A549 treated with RU486 at 1 μM for 4 hours (cell line): Measurements from ENCODE around the gene MT1G. TPM values are rescaled to one million over a fixed set of nuclear protein-coding genes. Genes with fewer than 3 reads are reported as not detected.

Source experiments
- total RNA-seq: library from RNA; stranded (reverse); fragments of 200-300 nt; extraction: Qiagen RNA extraction; gene quantifications from 5 replicates; pipeline ENCODE4 v1.2.3, GENCODE V29; 2022; ENCODE audit warnings: low read depth

The MT1G gene
- not detected in 5 replicates for total RNA-seq

GRCh38 chr16:56667581-56668571 is at the start of gene MT1G:
Gene MT1G (minus strand): TSS chr16:56668065. CDS start chr16:56667993, 72 bp downstream.

GRCh38 chr16:56681939-56682702 is 14.3 kb upstream of the MT1G start, which contains the start of gene MT1X:
Gene MT1X (plus strand): TSS chr16:56682470. CDS start chr16:56682541, 71 bp downstream.

GRCh38 chr16:56669005-56669839 is 1.4 kb upstream of the MT1G start, which contains the start of gene MT1H:
Gene MT1H (plus strand): TSS chr16:56669814. CDS start chr16:56669885, 71 bp downstream.

GRCh38 chr16:56657555-56658326 is 10.1 kb downstream of the MT1G start, which contains the start of gene MT1F:
Gene MT1F (plus strand): TSS chr16:56657959. CDS start chr16:56658059, 100 bp downstream.

GRCh38 chr16:56651586-56651985 is 16.3 kb downstream of the MT1G start, which contains the start of gene MT1B:
Gene MT1B (plus strand): TSS chr16:56651886. CDS start chr16:56651954, 68 bp downstream.

GRCh38 chr16:56637814-56638750 is 29.8 kb downstream of the MT1G start, which contains the start of gene MT1A:
Gene MT1A (plus strand): TSS chr16:56638666. CDS start chr16:56638739, 73 bp downstream.

GRCh38 chr16:56632156-56632847 is 35.6 kb downstream of the MT1G start, which contains the start of gene MT1M:
Gene MT1M (plus strand): TSS chr16:56632659. CDS start chr16:56632732, 73 bp downstream.

GRCh38 chr16:56625140-56625942 is 42.5 kb downstream of the MT1G start, which contains the start of gene MT1E:
Gene MT1E (plus strand): TSS chr16:56625781. CDS start chr16:56625852, 71 bp downstream.

Other genes starting within 250 kb of the MT1G start
- 53.9 to 71.2 TPM (median 63.9 TPM) in 5 replicates for gene AMFR, start 242.5 kb downstream of the MT1G start, total RNA-seq
- gene NUDT21, start 216.7 kb downstream of the MT1G start, total RNA-seq = 105 to 128 TPM (median 110 TPM) in 5 replicates
- 58.4 to 100 TPM (median 74.5 TPM) in 5 replicates for gene OGFOD1, start 216.5 kb downstream of the MT1G start, total RNA-seq
- gene BBS2, start 148.0 kb downstream of the MT1G start, total RNA-seq = 12.0 to 24.6 TPM (median 19.4 TPM) in 5 replicates
- not detected in 5 replicates for gene MT4, start 103.0 kb downstream of the MT1G start, total RNA-seq
- gene MT3, start 78.5 kb downstream of the MT1G start, total RNA-seq = 0.40 to 0.54 TPM in 2 of 5 replicates, not detected in the others
- 556 to 952 TPM (median 727 TPM) in 5 replicates for gene MT2A, start 59.5 kb downstream of the MT1G start, total RNA-seq
- gene MT1E, start 42.3 kb downstream of the MT1G start, total RNA-seq = 0.95 TPM in 1 of 5 replicates, not detected in the others
- not detected in 5 replicates for gene MT1M, start 35.4 kb downstream of the MT1G start, total RNA-seq
- gene MT1A, start 29.4 kb downstream of the MT1G start, total RNA-seq = 17.0 to 21.0 TPM (median 17.8 TPM) in 5 replicates
- not detected in 5 replicates for gene MT1B, start 16.2 kb downstream of the MT1G start, total RNA-seq
- 10.9 to 16.8 TPM (median 11.8 TPM) in 5 replicates for gene MT1F, start 10.1 kb downstream of the MT1G start, total RNA-seq
- not detected in 5 replicates for gene MT1H, start 1.7 kb upstream of the MT1G start, total RNA-seq
- gene MT1X, start 14.4 kb upstream of the MT1G start, total RNA-seq = 177 to 256 TPM (median 193 TPM) in 5 replicates
- gene NUP93, start 62.1 kb upstream of the MT1G start, total RNA-seq = 85.8 to 103 TPM (median 99.0 TPM) in 5 replicates
- not detected in 5 replicates for gene SLC12A3, start 197.1 kb upstream of the MT1G start, total RNA-seq